Right cardiac atrium (tissue), 5 donors: Measurements from ENCODE around the gene CDKN2D. TPM values are rescaled to one million over a fixed set of nuclear protein-coding genes. Genes with fewer than 3 reads are reported as not detected.
A peak's percentile ranks its signal among the peaks of the same experiment; 100 is the strongest.

ENCODE experiments used
- ATAC-seq, 2 donors: fragments of 200-7000 bp; cut with Tn5 transposase; one replicate each; pipeline versions ENCODE4 v1.8.0 to v1.9.1; 2020; ENCODE audit warnings: moderate library complexity in 2 of 2, mild to moderate bottlenecking in 1 of 2
- DNase-seq, 3 donors: peaks; one replicate each; pipeline ENCODE4 v3.0.0-alpha.2; 2020
- H3K27ac ChIP-seq: one replicate; pipeline ENCODE4 v1.5.1; 2013; ENCODE audit warnings: mild to moderate bottlenecking, low read length, control low read depth, moderate library complexity
- H3K27me3 ChIP-seq: one replicate; pipeline ENCODE4 v1.6.1; 2013; ENCODE audit not compliant: control insufficient read depth, insufficient read depth
- H3K4me1 ChIP-seq: one replicate; pipeline ENCODE4 v1.6.1; 2013; ENCODE audit warnings: low read length; ENCODE audit not compliant: control insufficient read depth, insufficient read depth
- H3K4me3 ChIP-seq: one replicate; pipeline ENCODE4 v1.5.1; 2013; ENCODE audit warnings: low read length, control low read depth
- H3K9me3 ChIP-seq: one replicate; pipeline ENCODE4 v1.6.1; 2013; ENCODE audit warnings: low read length; ENCODE audit not compliant: control insufficient read depth
- WGBS: extraction: QIAGEN DNeasy Blood & Tissue Kit; methylation state at CpG from one replicate; pipeline ENCODE4 v1.1.7; 2013; 5-methylcytosine and 5-hydroxymethylcytosine counted together
- intact Hi-C, 4 donors: fragments of 100-400 bp; cut with DNase I; formaldehyde crosslinking; loops; one replicate each; pipeline versions ENCODE4 v1.11.0 to v1.14.0; 2022 to 2023
- microRNA-seq, 2 donors: library from miRNA; unstranded; fragments of <30 nt; microRNA quantifications; one replicate each; pipeline ENCODE4 v1.2.0, GENCODE V29; 2020 to 2021
- polyA plus RNA-seq: library from polyadenylated mRNA; stranded (reverse); fragments of 200-250 nt; gene quantifications from one replicate; pipeline ENCODE4 v1.2.3, GENCODE V29; 2013
- total RNA-seq, 4 donors: library from RNA; stranded (reverse); fragmentation: NEBNext Ultra II Directional; extraction: Animal tissue kit (Norgen Biotek cat#: 25700); gene quantifications; one replicate each; pipeline ENCODE4 v1.2.1, GENCODE V29; 2021
- donor health status: healthy with polysubstance abuse.
- donor health status: DM: no; HTN: yes; CAD: no.
- donor health status: DM: no; HTN: no; CAD: no.
- donor health status: DM: no; HTN: yes; CAD: no; lungs with severe emphysema.
- donor health status: DM: yes; HTN: yes; CAD: no.

CDKN2D gene
- total and polyA plus RNA-seq, 5 donors, result 6.1 to 9.4 (median 7.4) TPM

GRCh38 chr19:10519421-10519820 is 49.4 kb downstream of the CDKN2D start:
- Histone ChIP-seq H3K27ac (no peak overlapping the region), H3K4me3 (no peak overlapping the region), H3K4me1 (no peaks in the 10 kb centered on the region), H3K27me3 (no peaks in the 10 kb centered on the region), H3K9me3 (no peaks in the 10 kb centered on the region)
- no peak for DNase-seq
- intact Hi-C loops, result no loop called here
- WGBS, result 72% methylated on average over 7 of the region's 7 CpGs
- ATAC-seq, result no peak

- WGBS, result 13% methylated on average over 33 of the region's 33 CpGs
- no peaks in the 10 kb centered on the region for H3K27me3 ChIP-seq
- intact Hi-C loops, result no loop called here
- H3K4me3 ChIP-seq, result no peak overlapping the region
- DNase-seq (peak in 1 of 3 donors; percentile 24), ATAC-seq (no peak)
- H3K4me1 ChIP-seq, result no peaks in the 10 kb centered on the region
- no peaks in the 10 kb centered on the region for H3K9me3 ChIP-seq
- H3K27ac ChIP-seq, result no peak overlapping the region
Observed at GRCh38 chr19:10518444-10519361, 50.1 kb downstream of the CDKN2D start.

- Histone ChIP-seq H3K4me1 (no peaks in the 10 kb centered on the region), H3K27ac (no peak overlapping the region), H3K4me3 (no peak overlapping the region), H3K9me3 (no peaks in the 10 kb centered on the region), H3K27me3 (no peaks in the 10 kb centered on the region)
- ATAC-seq (peak; percentile 42 to 63), DNase-seq (peak in 2 of 3 donors; percentile 17 to 66)
- WGBS, result under 1% methylated on average over 27 of the region's 27 CpGs
- intact Hi-C loops, result no loop called here
Observed at GRCh38 chr19:10517760-10518443, 50.9 kb downstream of the CDKN2D start.

- under 1% methylated on average over 39 of the region's 39 CpGs for WGBS
- Histone ChIP-seq H3K9me3 (no peaks in the 10 kb centered on the region), H3K27me3 (no peaks in the 10 kb centered on the region), H3K27ac (no peak within 1 kb of the TSS), H3K4me1 (no peaks in the 10 kb centered on the region), H3K4me3 (peak within 1 kb of the TSS; percentile 30)
- DNase-seq (peak; percentile 31 to 72 (median 64)), ATAC-seq (peak; percentile 50 to 56)
- intact Hi-C loops, result no loop called here
Observed at GRCh38 chr19:10517361-10517759, 51.4 kb downstream of the CDKN2D start, which contains the start of gene S1PR5. Gene S1PR5 (minus strand): TSS chr19:10517447. CDS start chr19:10515011, 2,436 bp downstream.

- no peak for DNase-seq
- WGBS, result 44% methylated on average over 10 of the region's 10 CpGs
- H3K4me3 ChIP-seq, result peak overlapping the region; percentile 30
- H3K9me3 ChIP-seq, result no peaks in the 10 kb centered on the region
- intact Hi-C loops, result no loop called here
- no peak overlapping the region for H3K27ac ChIP-seq
- no peaks in the 10 kb centered on the region for H3K4me1 ChIP-seq
- ATAC-seq, result no peak
- H3K27me3 ChIP-seq, result no peaks in the 10 kb centered on the region
Observed at GRCh38 chr19:10516671-10517286, 52.0 kb downstream of the CDKN2D start.

Small RNA genes within 50 kb of the gene (microRNA-seq; reads per million reads assigned to microRNA genes)
- 0 reads per million in 2 donors for gene MIR1238

Other genes starting within 250 kb of the CDKN2D start
- 10 to 100 TPM; 13.9 to 20.1 (median 15.1) TPM for gene RAVER1, start 235.4 kb downstream of the CDKN2D start, total RNA-seq
- gene RAVER1, start 235.4 kb downstream of the CDKN2D start, polyA plus RNA-seq, result 9.8 TPM
- gene ICAM3, start 229.4 kb downstream of the CDKN2D start, total RNA-seq, result 10 to 100 TPM; 16.0 to 20.6 (median 17.8) TPM
- 7.2 TPM for gene ICAM3, start 229.4 kb downstream of the CDKN2D start, polyA plus RNA-seq
- gene TYK2, start 188.4 kb downstream of the CDKN2D start, total RNA-seq, result 10 to 100 TPM; 56.3 to 77.0 (median 73.4) TPM
- gene TYK2, start 188.4 kb downstream of the CDKN2D start, polyA plus RNA-seq, result 71.6 TPM
- gene CDC37, start 165.4 kb downstream of the CDKN2D start, total RNA-seq, result 100 to 1,000 TPM; 131 to 133 (median 132) TPM
- 228 TPM for gene CDC37, start 165.4 kb downstream of the CDKN2D start, polyA plus RNA-seq
- 10 to 100 TPM in 3 of 4 donors, 1 to 10 TPM in 1; 8.4 to 14.2 (median 11.0) TPM for gene PDE4A, start 148.4 kb downstream of the CDKN2D start, total RNA-seq
- gene PDE4A, start 148.4 kb downstream of the CDKN2D start, polyA plus RNA-seq, result 5.5 TPM
- 10 to 100 TPM; 48.0 to 74.6 (median 62.8) TPM for gene KEAP1, start 65.6 kb downstream of the CDKN2D start, total RNA-seq
- gene KEAP1, start 65.6 kb downstream of the CDKN2D start, polyA plus RNA-seq, result 51.9 TPM
- gene S1PR5, start 51.5 kb downstream of the CDKN2D start, total RNA-seq, result under 1 TPM in 3 of 4 donors, not detected in 1; 0.15 to 0.31 (median 0.19) TPM
- gene S1PR5, start 51.5 kb downstream of the CDKN2D start, polyA plus RNA-seq, result 0.16 TPM
- 10 to 100 TPM; 45.1 to 54.0 (median 48.9) TPM for gene ATG4D, start 25.1 kb downstream of the CDKN2D start, total RNA-seq
- gene ATG4D, start 25.1 kb downstream of the CDKN2D start, polyA plus RNA-seq, result 48.0 TPM
- 10 to 100 TPM; 10.5 to 13.0 (median 12.1) TPM for gene KRI1, start 3.0 kb downstream of the CDKN2D start, total RNA-seq
- gene KRI1, start 3.0 kb downstream of the CDKN2D start, polyA plus RNA-seq, result 9.3 TPM
- gene AP1M2, start 18.3 kb upstream of the CDKN2D start, total RNA-seq, result not detected
- gene AP1M2, start 18.3 kb upstream of the CDKN2D start, polyA plus RNA-seq, result 0.09 TPM
- gene SLC44A2, start 56.6 kb upstream of the CDKN2D start, total RNA-seq, result 100 to 1,000 TPM; 105 to 145 (median 110) TPM
- 70.1 TPM for gene SLC44A2, start 56.6 kb upstream of the CDKN2D start, polyA plus RNA-seq
- gene ILF3, start 85.4 kb upstream of the CDKN2D start, total RNA-seq, result 100 to 1,000 TPM; 119 to 161 (median 141) TPM
- 74.2 TPM for gene ILF3, start 85.4 kb upstream of the CDKN2D start, polyA plus RNA-seq
- gene QTRT1, start 132.5 kb upstream of the CDKN2D start, total RNA-seq, result 10 to 100 TPM; 23.7 to 30.7 (median 26.1) TPM
- 33.1 TPM for gene QTRT1, start 132.5 kb upstream of the CDKN2D start, polyA plus RNA-seq
- gene DNM2, start 149.1 kb upstream of the CDKN2D start, total RNA-seq, result 100 to 1,000 TPM; 176 to 202 (median 189) TPM
- gene DNM2, start 149.1 kb upstream of the CDKN2D start, polyA plus RNA-seq, result 129 TPM